Transverse colon (tissue), 4 donors: ENCODE measurements around the gene VSIG10L2.

ENCODE experiments used
- EP300 ChIP-seq: sonication (generic); formaldehyde crosslinking; IDR thresholded peaks from one replicate; pipeline ENCODE4 v1.6.1; 2017; ENCODE audit warnings: antibody characterized with exemption, low read depth
- POLR2A ChIP-seq: fragments of 450-650 bp; IDR thresholded peaks from one replicate; pipeline ENCODE4 v1.6.1; 2016; ENCODE audit warnings: antibody characterized with exemption, mild to moderate bottlenecking, moderate library complexity
- POLR2AphosphoS5 ChIP-seq, 3 donors: sonication (generic); formaldehyde crosslinking; IDR thresholded peaks; one replicate each; pipeline ENCODE4 v1.6.1; 2016; ENCODE audit warnings: antibody characterized with exemption in 3 of 3
- TF ChIP-seq, protein P1 (sequence below), 5 experiments: fragments of 200-600 bp in 3 of 5; fragments of 450-650 bp in 2 of 5; sonication (generic) in 3 of 5; IDR thresholded peaks; 1 replicate in 2 of 5; 2 replicates in 3 of 5; pipeline ENCODE4 v1.5.1; 2016 to 2017; ENCODE audit warnings: antibody characterized with exemption in 5 of 5, inconsistent platforms in 3 of 5, mild to moderate bottlenecking in 2 of 5, moderate library complexity in 1 of 5

DNA sequence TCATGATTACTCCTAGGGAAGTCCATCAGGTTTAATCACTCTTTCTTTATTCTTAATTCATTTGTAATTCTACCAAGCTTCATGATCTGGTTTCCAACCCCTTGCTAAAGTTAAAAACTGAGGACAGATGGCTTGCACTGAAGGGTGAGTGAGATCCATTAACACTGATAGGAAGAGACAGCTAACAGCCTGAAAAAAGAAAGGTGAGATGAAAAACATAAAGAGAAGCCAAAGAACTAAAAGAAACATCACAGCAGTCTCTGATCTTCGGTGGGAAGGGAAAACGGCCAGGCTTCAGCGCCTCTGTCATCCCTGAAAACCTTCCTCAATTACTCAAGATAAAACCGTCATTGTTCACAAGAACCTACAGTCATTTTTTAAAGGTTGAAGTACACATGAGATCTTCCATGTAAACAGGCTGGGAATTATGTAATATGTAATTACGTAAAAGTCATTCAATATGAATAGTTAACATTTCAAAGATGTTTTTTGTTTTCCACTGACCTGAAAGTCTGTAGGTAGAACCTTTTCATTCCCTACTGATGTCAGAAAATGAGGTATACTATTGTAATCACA is 41.3 kb downstream of the VSIG10L2 start:
- TF ChIP-seq POLR2A (no peak), EP300 (no peak), POLR2AphosphoS5 (IDR thresholded peaks at IDR 0.05) (peak in 1 of 3 donors; percentile 28)
- TF ChIP-seq, protein P1, sequence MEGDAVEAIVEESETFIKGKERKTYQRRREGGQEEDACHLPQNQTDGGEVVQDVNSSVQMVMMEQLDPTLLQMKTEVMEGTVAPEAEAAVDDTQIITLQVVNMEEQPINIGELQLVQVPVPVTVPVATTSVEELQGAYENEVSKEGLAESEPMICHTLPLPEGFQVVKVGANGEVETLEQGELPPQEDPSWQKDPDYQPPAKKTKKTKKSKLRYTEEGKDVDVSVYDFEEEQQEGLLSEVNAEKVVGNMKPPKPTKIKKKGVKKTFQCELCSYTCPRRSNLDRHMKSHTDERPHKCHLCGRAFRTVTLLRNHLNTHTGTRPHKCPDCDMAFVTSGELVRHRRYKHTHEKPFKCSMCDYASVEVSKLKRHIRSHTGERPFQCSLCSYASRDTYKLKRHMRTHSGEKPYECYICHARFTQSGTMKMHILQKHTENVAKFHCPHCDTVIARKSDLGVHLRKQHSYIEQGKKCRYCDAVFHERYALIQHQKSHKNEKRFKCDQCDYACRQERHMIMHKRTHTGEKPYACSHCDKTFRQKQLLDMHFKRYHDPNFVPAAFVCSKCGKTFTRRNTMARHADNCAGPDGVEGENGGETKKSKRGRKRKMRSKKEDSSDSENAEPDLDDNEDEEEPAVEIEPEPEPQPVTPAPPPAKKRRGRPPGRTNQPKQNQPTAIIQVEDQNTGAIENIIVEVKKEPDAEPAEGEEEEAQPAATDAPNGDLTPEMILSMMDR (IDR thresholded peaks at IDR 0.05) = no peak
